HEK293 (cell line): ENCODE results near the gene PHLDB2.

Experiments used
- CTCF ChIA-PET: fragments of 350-600 bp; formaldehyde crosslinking; extraction: SDS; loops from one replicate; lab custom pipeline; 2021; ENCODE audit warnings: antibody characterized with exemption; lab: Yijun Ruan, JAX
- POLR2A ChIA-PET: fragments of 300-600 bp; formaldehyde crosslinking; extraction: SDS; loops from one replicate; lab custom pipeline; 2020; ENCODE audit warnings: antibody characterized with exemption, inconsistent platforms; lab: Yijun Ruan, JAX
- H3K27ac ChIP-seq: fragments of 200-500 bp; sonication (Bioruptor generic); 2 replicates; pipeline ENCODE4 v1.5.1; 2014; ENCODE audit warnings: low read depth, low read length, control low read depth, inconsistent platforms; ENCODE audit errors: extremely low read depth
- H3K36me3 ChIP-seq, 2 experiments: fragments of 200-500 bp in 1 of 2; sonication (Bioruptor generic) in 1 of 2; 1 replicate in 1 of 2; 2 replicates in 1 of 2; pipeline ENCODE4 v1.5.1; 2014 to 2017; ENCODE audit warnings: inconsistent platforms in 2 of 2, low read length in 2 of 2; ENCODE audit not compliant: control insufficient read depth in 2 of 2, insufficient read depth in 1 of 2
- H3K4me1 ChIP-seq: fragments of 200-500 bp; sonication (Bioruptor generic); 2 replicates; pipeline ENCODE4 v1.5.1; 2014; ENCODE audit warnings: mild to moderate bottlenecking, low read length, inconsistent platforms; ENCODE audit not compliant: control insufficient read depth, insufficient read depth
- H3K4me3 ChIP-seq: 2 replicates; pipeline ENCODE4 v1.5.1; 2011; ENCODE audit warnings: low read depth, mild to moderate bottlenecking, control low read depth, low read length, moderate library complexity
- H3K9me3 ChIP-seq: fragments of 200-500 bp; sonication (Bioruptor generic); 2 replicates; pipeline ENCODE4 v1.5.1; 2014; ENCODE audit warnings: low read depth, low read length, inconsistent platforms; ENCODE audit not compliant: control insufficient read depth, insufficient read depth
- HOXD13 ChIP-seq: sonication (generic); formaldehyde crosslinking; IDR thresholded peaks from 2 replicates; pipeline ENCODE4 v1.8.0; 2022; ENCODE audit warnings: missing genetic modification reagents, borderline replicate concordance
- OVOL3 ChIP-seq: fragments of 450-650 bp; formaldehyde crosslinking; IDR thresholded peaks from 2 replicates; pipeline ENCODE4 v1.5.1; 2016; ENCODE audit warnings: missing biosample characterization, missing genetic modification characterization
- SP2 ChIP-seq: fragments of 450-650 bp; formaldehyde crosslinking; IDR thresholded peaks from 2 replicates; pipeline ENCODE4 v1.5.1; 2016; ENCODE audit warnings: missing biosample characterization, missing genetic modification characterization
- ZBTB17 ChIP-seq: fragments of 450-650 bp; formaldehyde crosslinking; IDR thresholded peaks from 2 replicates; pipeline ENCODE4 v1.5.1; 2016; ENCODE audit warnings: missing biosample characterization, missing genetic modification characterization
- ZNF121 ChIP-seq: fragments of 450-650 bp; formaldehyde crosslinking; IDR thresholded peaks from 2 replicates; pipeline ENCODE4 v1.5.1; 2016; ENCODE audit warnings: missing biosample characterization, missing genetic modification characterization
- ZNF138 ChIP-seq: fragments of 450-650 bp; formaldehyde crosslinking; IDR thresholded peaks from 2 replicates; pipeline ENCODE4 v1.5.1; 2016; ENCODE audit warnings: missing biosample characterization, missing genetic modification characterization, borderline replicate concordance
- ZNF16 ChIP-seq: fragments of 450-650 bp; formaldehyde crosslinking; IDR thresholded peaks from 2 replicates; pipeline ENCODE4 v1.5.1; 2016; ENCODE audit warnings: low read depth, missing biosample characterization, missing genetic modification characterization
- ZNF184 ChIP-seq: fragments of 450-650 bp; IDR thresholded peaks from 2 replicates; pipeline ENCODE4 v1.5.1; 2018; ENCODE audit warnings: missing biosample characterization, mild to moderate bottlenecking, missing genetic modification characterization
- ZNF23 ChIP-seq: fragments of 450-650 bp; formaldehyde crosslinking; IDR thresholded peaks from 2 replicates; pipeline ENCODE4 v1.5.1; 2016; ENCODE audit warnings: missing biosample characterization, missing genetic modification characterization, borderline replicate concordance
- ZNF24 ChIP-seq: fragments of 450-650 bp; formaldehyde crosslinking; IDR thresholded peaks from 2 replicates; pipeline ENCODE4 v1.5.1; 2016; ENCODE audit warnings: missing biosample characterization, missing genetic modification characterization
- ZNF423 ChIP-seq: fragments of 450-650 bp; formaldehyde crosslinking; IDR thresholded peaks from 2 replicates; pipeline ENCODE4 v1.5.1; 2016; ENCODE audit warnings: missing biosample characterization, missing genetic modification characterization
- ZNF777 ChIP-seq: fragments of 450-650 bp; formaldehyde crosslinking; IDR thresholded peaks from 2 replicates; pipeline ENCODE4 v1.5.1; 2017; ENCODE audit warnings: missing biosample characterization, missing genetic modification characterization, borderline replicate concordance
- ZNF830 ChIP-seq: fragments of 450-650 bp; IDR thresholded peaks from 2 replicates; pipeline ENCODE4 v1.5.0; 2018; ENCODE audit warnings: missing biosample characterization, missing genetic modification characterization, low read depth, mild to moderate bottlenecking, moderate library complexity
- TF ChIP-seq, protein P1 (sequence below): fragments of 450-650 bp; formaldehyde crosslinking; IDR thresholded peaks from 2 replicates; pipeline ENCODE4 v1.5.1; 2017; ENCODE audit warnings: missing biosample characterization, missing genetic modification characterization
- TF ChIP-seq, protein P2 (sequence below): fragments of 450-650 bp; formaldehyde crosslinking; IDR thresholded peaks from 2 replicates; pipeline ENCODE4 v1.5.1; 2016; ENCODE audit warnings: missing biosample characterization, missing genetic modification characterization, borderline replicate concordance
- TF ChIP-seq, protein P3 (sequence below): fragments of 450-650 bp; formaldehyde crosslinking; conservative IDR thresholded peaks from 2 replicates; pipeline ENCODE4 v1.5.1; 2016; ENCODE audit warnings: low read depth, missing biosample characterization, missing genetic modification characterization
- TF ChIP-seq, protein P4 (sequence below): fragments of 450-650 bp; formaldehyde crosslinking; IDR thresholded peaks from 2 replicates; pipeline ENCODE4 v1.5.1; 2016; ENCODE audit warnings: missing biosample characterization, missing genetic modification characterization

The PHLDB2 gene

DNA sequence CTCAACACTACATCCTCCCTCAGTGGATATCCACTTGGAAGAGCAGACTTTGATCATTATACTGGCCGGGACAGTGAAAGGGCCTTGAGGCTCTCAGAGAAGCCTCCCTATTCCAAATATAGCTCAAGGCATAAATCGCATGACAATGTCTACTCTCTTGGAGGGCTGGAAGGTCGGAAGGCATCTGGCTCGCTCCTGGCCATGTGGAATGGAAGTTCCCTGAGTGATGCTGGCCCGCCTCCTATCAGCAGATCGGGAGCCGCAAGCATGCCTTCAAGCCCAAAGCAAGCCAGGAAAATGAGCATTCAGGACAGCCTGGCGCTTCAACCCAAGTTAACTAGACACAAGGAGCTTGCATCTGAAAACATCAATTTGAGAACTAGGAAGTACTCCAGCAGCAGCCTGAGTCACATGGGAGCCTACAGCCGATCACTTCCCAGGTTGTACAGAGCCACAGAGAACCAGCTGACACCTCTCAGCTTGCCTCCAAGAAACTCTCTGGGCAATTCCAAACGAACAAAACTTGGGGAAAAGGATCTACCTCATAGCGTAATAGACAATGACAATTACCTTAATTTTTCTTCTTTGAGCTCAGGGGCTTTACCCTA is 25.4 kb downstream of the PHLDB2 start:
- POLR2A ChIA-PET = no interaction called here
- Histone ChIP-seq H3K4me1 (no peaks in the 10 kb centered on the region), H3K36me3 (peaks cover 0 to 2% of the 10 kb centered on the region in 2 experiments; a peak in 1 of 3 replicates)
- TF ChIP-seq HOXD13 (no peak), ZNF121 (tag by site-specific recombination) (no peak), ZBTB17 (no peak), ZNF138 (tag by site-specific recombination) (no peak), SP2 (tag by site-specific recombination) (no peak), ZNF423 (tag by site-specific recombination) (no peak), ZNF24 (no peak), ZNF830 (no peak)
- TF ChIP-seq, protein P1, sequence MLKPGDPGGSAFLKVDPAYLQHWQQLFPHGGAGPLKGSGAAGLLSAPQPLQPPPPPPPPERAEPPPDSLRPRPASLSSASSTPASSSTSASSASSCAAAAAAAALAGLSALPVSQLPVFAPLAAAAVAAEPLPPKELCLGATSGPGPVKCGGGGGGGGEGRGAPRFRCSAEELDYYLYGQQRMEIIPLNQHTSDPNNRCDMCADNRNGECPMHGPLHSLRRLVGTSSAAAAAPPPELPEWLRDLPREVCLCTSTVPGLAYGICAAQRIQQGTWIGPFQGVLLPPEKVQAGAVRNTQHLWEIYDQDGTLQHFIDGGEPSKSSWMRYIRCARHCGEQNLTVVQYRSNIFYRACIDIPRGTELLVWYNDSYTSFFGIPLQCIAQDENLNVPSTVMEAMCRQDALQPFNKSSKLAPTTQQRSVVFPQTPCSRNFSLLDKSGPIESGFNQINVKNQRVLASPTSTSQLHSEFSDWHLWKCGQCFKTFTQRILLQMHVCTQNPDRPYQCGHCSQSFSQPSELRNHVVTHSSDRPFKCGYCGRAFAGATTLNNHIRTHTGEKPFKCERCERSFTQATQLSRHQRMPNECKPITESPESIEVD (tag by site-specific recombination) = no peak
- TF ChIP-seq, protein P2, sequence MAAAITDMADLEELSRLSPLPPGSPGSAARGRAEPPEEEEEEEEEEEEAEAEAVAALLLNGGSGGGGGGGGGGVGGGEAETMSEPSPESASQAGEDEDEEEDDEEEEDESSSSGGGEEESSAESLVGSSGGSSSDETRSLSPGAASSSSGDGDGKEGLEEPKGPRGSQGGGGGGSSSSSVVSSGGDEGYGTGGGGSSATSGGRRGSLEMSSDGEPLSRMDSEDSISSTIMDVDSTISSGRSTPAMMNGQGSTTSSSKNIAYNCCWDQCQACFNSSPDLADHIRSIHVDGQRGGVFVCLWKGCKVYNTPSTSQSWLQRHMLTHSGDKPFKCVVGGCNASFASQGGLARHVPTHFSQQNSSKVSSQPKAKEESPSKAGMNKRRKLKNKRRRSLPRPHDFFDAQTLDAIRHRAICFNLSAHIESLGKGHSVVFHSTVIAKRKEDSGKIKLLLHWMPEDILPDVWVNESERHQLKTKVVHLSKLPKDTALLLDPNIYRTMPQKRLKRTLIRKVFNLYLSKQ (tag by site-specific recombination) = no peak
- TF ChIP-seq, protein P3, sequence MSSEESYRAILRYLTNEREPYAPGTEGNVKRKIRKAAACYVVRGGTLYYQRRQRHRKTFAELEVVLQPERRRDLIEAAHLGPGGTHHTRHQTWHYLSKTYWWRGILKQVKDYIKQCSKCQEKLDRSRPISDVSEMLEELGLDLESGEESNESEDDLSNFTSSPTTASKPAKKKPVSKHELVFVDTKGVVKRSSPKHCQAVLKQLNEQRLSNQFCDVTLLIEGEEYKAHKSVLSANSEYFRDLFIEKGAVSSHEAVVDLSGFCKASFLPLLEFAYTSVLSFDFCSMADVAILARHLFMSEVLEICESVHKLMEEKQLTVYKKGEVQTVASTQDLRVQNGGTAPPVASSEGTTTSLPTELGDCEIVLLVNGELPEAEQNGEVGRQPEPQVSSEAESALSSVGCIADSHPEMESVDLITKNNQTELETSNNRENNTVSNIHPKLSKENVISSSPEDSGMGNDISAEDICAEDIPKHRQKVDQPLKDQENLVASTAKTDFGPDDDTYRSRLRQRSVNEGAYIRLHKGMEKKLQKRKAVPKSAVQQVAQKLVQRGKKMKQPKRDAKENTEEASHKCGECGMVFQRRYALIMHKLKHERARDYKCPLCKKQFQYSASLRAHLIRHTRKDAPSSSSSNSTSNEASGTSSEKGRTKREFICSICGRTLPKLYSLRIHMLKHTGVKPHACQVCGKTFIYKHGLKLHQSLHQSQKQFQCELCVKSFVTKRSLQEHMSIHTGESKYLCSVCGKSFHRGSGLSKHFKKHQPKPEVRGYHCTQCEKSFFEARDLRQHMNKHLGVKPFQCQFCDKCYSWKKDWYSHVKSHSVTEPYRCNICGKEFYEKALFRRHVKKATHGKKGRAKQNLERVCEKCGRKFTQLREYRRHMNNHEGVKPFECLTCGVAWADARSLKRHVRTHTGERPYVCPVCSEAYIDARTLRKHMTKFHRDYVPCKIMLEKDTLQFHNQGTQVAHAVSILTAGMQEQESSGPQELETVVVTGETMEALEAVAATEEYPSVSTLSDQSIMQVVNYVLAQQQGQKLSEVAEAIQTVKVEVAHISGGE (tag by site-specific recombination) = no peak
- TF ChIP-seq, protein P4, sequence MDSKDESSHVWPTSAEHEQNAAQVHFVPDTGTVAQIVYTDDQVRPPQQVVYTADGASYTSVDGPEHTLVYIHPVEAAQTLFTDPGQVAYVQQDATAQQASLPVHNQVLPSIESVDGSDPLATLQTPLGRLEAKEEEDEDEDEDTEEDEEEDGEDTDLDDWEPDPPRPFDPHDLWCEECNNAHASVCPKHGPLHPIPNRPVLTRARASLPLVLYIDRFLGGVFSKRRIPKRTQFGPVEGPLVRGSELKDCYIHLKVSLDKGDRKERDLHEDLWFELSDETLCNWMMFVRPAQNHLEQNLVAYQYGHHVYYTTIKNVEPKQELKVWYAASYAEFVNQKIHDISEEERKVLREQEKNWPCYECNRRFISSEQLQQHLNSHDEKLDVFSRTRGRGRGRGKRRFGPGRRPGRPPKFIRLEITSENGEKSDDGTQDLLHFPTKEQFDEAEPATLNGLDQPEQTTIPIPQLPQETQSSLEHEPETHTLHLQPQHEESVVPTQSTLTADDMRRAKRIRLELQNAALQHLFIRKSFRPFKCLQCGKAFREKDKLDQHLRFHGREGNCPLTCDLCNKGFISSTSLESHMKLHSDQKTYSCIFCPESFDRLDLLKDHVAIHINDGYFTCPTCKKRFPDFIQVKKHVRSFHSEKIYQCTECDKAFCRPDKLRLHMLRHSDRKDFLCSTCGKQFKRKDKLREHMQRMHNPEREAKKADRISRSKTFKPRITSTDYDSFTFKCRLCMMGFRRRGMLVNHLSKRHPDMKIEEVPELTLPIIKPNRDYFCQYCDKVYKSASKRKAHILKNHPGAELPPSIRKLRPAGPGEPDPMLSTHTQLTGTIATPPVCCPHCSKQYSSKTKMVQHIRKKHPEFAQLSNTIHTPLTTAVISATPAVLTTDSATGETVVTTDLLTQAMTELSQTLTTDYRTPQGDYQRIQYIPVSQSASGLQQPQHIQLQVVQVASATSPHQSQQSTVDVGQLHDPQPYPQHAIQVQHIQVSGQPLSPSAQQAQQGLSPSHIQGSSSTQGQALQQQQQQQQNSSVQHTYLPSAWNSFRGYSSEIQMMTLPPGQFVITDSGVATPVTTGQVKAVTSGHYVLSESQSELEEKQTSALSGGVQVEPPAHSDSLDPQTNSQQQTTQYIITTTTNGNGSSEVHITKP = no peak
- TF ChIP-seq, all 188 proteins: peak for 0
- CTCF ChIA-PET = interaction anchor here (0.6 kb wide), 1 partner anchor 196 kb away, joined by 3 read pairs; no protein-coding TSS in a partner anchor
- no peaks in the 10 kb centered on the region for H3K9me3 ChIP-seq
- no peak overlapping the region for H3K27ac ChIP-seq
- no peak overlapping the region for H3K4me3 ChIP-seq

DNA sequence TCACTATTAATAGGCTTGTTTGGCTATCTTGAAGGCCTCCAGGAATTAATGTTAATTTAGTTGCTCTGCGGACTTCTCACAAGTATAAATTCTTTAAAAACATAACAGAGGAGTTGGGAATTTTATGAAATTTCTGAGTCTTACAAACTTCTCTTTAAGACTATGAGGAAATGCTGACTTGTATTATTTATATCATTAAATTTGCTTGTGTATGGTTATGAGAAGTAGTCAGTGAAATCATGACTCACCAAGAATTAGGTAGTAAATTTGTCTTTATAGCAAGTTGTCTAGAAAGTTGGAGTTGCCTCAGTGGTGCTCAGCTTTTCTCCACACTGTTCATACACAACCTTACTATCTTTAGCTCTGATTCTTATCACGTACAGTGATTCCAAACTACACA is 26.5 kb downstream of the PHLDB2 start:
- peaks cover 0 to 2% of the 10 kb centered on the region in 2 experiments; a peak in 1 of 3 replicates for H3K36me3 ChIP-seq
- CTCF ChIA-PET = no interaction called here
- no peak overlapping the region for H3K4me3 ChIP-seq
- POLR2A ChIA-PET = no interaction called here
- TF ChIP-seq ZNF16 (tag by site-specific recombination) (no peak), ZNF777 (tag by site-specific recombination) (no peak), ZNF184 (no peak), ZNF23 (tag by site-specific recombination) (no peak), OVOL3 (tag by site-specific recombination) (no peak)
- TF ChIP-seq, all 188 proteins: peak for 0
- H3K4me1 ChIP-seq = no peaks in the 10 kb centered on the region
- no peak overlapping the region for H3K27ac ChIP-seq
- no peaks in the 10 kb centered on the region for H3K9me3 ChIP-seq
